Skeletal muscle tissue (tissue), 4 donors: ENCODE measurements around the gene ASPHD2. TPM values are rescaled to one million over a fixed set of nuclear protein-coding genes. Genes with fewer than 3 reads are reported as not detected.

Source experiments
- H3K27ac ChIP-seq: one replicate; pipeline ENCODE4 v1.7.0; 2013; ENCODE audit warnings: mild to moderate bottlenecking, low read depth, low read length, inconsistent platforms
- H3K27me3 ChIP-seq, 3 donors: one replicate each; pipeline ENCODE4 v1.7.0; 2013; ENCODE audit warnings: low read length in 3 of 3; ENCODE audit not compliant: control insufficient read depth in 3 of 3, insufficient read depth in 3 of 3
- H3K36me3 ChIP-seq, 3 donors: one replicate each; pipeline ENCODE4 v1.7.0; 2013; ENCODE audit warnings: low read length in 3 of 3; ENCODE audit not compliant: control insufficient read depth in 3 of 3, insufficient read depth in 3 of 3
- H3K4me1 ChIP-seq, 3 donors: one replicate each; pipeline ENCODE4 v1.7.0; 2013; ENCODE audit warnings: low read length in 3 of 3, mild to moderate bottlenecking in 3 of 3; ENCODE audit not compliant: control insufficient read depth in 3 of 3, insufficient read depth in 3 of 3
- H3K4me3 ChIP-seq, 3 donors: one replicate each; pipeline ENCODE4 v1.7.0; 2013; ENCODE audit warnings: low read length in 3 of 3
- H3K9ac ChIP-seq, 3 donors: one replicate each; pipeline ENCODE4 v1.7.0; 2013; ENCODE audit warnings: low read length in 3 of 3, mild to moderate bottlenecking in 3 of 3, moderate library complexity in 2 of 3, low read depth in 1 of 3
- H3K9me3 ChIP-seq, 3 donors: one replicate each; pipeline ENCODE4 v1.7.0; 2013; ENCODE audit warnings: low read length in 3 of 3; ENCODE audit not compliant: control insufficient read depth in 3 of 3
- total RNA-seq: library from RNA; depleted of rRNA; stranded (reverse); fragments of >200 nt; gene quantifications from one replicate; pipeline ENCODE4 v1.2.3, GENCODE V29; 2014
- donor health status: Osteomylitis.

ASPHD2 gene
- total RNA-seq, 1 donor from 2014 or later: 1.0 TPM

DNA sequence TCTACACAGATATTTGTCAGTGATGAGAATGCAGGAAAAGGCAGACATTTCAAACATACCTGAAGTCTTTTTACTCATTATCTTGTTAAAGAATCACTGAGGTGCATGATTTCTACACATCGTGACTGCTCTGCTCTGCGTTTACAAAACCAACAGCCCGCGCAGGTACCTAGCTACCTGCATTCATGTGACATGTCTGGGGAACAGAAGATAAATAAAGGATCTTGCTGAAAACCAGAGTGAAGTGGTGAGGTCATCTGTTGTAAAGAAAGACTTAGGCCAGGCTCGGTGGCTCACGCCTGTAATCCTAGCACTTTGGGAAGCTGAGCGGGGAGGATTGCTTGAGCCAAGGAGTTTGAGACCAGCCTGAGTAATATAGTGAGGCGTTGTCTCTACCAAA is 15.7 kb downstream of the ASPHD2 start:
- H3K27me3 ChIP-seq: no peaks in the 10 kb centered on the region
- H3K4me1 ChIP-seq: peaks cover 0 to 7% (median 7%) of the 10 kb centered on the region in 3 donors
- no peak overlapping the region for H3K9ac ChIP-seq
- no peak overlapping the region for H3K4me3 ChIP-seq
- H3K27ac ChIP-seq: no peak overlapping the region
- H3K36me3 ChIP-seq: peaks cover 0 to 2% (median under 1%) of the 10 kb centered on the region in 3 donors
- H3K9me3 ChIP-seq: no peaks in the 10 kb centered on the region

DNA sequence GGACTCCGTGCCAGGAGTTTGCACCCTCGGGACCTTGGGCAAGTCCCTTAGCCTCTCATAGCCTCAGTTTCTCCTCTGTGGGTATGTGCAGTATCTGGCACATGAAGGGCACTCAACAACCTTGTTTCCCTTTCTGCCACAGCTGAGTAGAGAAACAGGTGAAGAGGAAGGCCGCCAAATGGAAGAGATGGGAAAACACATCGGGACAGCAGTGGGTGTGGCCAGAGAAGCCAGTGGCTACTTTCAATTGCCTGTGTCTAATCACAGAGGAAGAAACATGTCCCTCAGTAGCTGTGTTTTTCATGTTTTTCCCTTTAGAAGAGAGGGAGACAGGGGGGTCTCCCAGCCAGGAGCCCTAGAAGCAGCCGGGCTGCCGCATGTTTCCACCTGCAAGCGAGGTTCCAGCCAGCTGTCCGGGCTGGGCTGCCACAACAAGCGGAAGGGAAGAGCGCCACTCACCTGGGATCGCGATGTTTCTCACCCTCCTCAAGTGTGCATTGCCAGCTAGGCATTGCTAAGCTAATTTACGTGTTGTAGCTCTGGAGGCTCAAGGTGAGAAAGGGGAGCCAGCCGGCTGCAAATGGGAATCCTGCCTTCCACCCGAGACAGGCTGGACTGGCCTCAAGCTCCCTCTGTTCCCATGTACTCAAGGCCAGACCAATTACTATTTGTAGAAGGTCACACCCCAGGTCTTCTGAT is 16.7 kb downstream of the ASPHD2 start:
- H3K4me3 ChIP-seq: no peak overlapping the region
- H3K27ac ChIP-seq: no peak overlapping the region
- no peaks in the 10 kb centered on the region for H3K9me3 ChIP-seq
- H3K36me3 ChIP-seq: peaks cover 4 to 8% (median 6%) of the 10 kb centered on the region in 3 donors
- H3K27me3 ChIP-seq: no peaks in the 10 kb centered on the region
- peaks cover 0 to 7% (median 7%) of the 10 kb centered on the region in 3 donors for H3K4me1 ChIP-seq
- H3K9ac ChIP-seq: no peak overlapping the region

DNA sequence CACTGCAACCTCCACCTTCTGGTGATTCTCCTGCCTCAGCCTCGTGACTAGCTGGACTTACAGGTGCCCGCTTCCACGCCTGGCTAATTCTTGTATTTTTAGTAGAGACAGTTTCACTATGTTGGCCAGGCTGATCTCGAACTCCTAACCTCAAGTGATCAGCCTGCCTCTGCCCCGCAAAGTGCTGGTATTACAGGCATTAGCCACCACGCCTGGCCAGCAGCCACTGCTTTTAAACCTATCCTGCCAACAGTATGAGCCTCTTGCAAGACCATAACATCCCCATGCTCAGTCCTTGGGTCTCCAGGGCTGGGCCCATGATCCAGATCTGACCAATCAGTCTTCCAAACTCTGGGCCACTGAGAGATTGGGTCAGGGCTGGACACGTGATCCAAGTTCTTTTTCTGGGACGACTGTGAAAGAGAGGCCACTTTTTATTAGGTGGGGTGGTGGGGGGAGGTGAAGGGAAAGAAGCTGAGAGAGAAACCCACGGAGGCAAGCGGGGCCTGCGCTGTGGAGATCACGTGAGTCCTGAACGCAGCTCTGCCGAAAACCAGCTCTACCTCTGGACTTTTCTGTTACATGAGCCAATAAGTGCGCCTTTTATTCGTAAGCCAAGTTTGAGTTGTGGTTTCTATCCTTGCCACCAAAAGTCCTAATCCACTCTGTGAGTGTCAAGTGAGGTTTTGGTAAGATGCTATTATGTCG is 17.9 kb downstream of the ASPHD2 start:
- no peak overlapping the region for H3K27ac ChIP-seq
- H3K27me3 ChIP-seq: no peaks in the 10 kb centered on the region
- H3K36me3 ChIP-seq: peaks cover 10 to 17% (median 16%) of the 10 kb centered on the region in 3 donors
- peaks cover 0 to 7% (median 7%) of the 10 kb centered on the region in 3 donors for H3K4me1 ChIP-seq
- H3K4me3 ChIP-seq: no peak overlapping the region
- H3K9me3 ChIP-seq: no peaks in the 10 kb centered on the region
- no peak overlapping the region for H3K9ac ChIP-seq

DNA sequence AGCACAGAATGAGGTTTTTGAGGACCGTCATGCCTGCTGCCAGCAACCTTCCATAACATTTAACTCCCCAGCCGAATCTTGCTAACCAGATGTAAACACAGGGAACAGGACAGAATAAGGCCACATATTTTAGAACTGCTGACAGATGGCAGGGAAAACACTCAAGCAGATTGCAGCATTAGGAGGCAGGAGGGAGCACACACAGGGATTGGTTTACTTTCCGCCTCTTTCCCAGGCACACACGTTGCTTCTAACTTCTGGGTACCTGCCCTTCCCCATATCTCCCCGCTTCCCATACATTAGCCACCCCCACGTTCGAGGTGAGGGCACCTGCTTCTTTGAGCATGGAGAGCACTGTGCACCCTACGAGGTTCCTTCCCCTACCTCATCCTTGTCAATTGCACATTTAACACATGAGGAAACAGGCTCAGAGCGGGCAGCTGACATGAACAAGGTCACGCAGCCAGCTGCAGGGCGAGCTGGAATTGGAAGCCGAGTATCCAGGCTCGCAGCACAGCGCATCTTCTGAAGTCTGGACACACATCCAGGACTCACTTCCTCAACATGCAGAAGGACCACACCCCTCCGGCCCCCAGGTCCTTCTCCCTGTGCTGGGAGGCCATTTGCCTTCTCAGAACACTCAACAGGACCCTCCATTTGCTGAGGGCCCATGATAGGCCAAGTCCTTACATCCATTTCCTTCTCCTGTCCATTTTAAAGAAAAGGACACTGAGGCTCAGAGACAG is 18.7 kb downstream of the ASPHD2 start:
- H3K27ac ChIP-seq: no peak overlapping the region
- no peak overlapping the region for H3K9ac ChIP-seq
- H3K4me3 ChIP-seq: no peak overlapping the region
- no peaks in the 10 kb centered on the region for H3K9me3 ChIP-seq
- H3K27me3 ChIP-seq: no peaks in the 10 kb centered on the region
- H3K4me1 ChIP-seq: peaks cover 0 to 7% (median 7%) of the 10 kb centered on the region in 3 donors
- H3K36me3 ChIP-seq: peaks cover 17 to 24% (median 24%) of the 10 kb centered on the region in 3 donors

DNA sequence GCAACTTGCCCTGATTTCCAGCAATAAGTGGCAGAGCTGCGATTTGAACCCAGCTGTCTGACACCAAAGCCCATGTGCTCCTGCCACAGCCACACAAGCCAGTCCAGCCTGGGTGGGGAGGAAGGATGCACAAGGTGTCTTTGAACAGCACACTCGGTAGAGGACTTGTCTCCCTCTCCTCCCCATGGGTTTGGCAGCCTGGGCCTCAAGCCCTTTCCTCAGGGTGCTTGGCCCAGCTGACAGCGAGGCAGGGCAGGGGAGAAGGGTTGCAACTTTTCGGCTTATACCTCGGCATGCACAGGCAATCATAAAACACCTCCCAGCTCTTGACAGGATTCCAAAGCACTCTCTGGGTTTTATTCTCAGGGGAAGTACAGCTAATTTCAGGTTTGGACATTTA is 19.3 kb downstream of the ASPHD2 start:
- Histone ChIP-seq H3K27me3 (no peaks in the 10 kb centered on the region), H3K9ac (no peak overlapping the region), H3K9me3 (no peaks in the 10 kb centered on the region), H3K27ac (no peak overlapping the region), H3K4me3 (no peak overlapping the region), H3K4me1 (peaks cover 4 to 10% (median 7%) of the 10 kb centered on the region in 3 donors), H3K36me3 (peaks cover 22 to 29% (median 25%) of the 10 kb centered on the region in 3 donors)

DNA sequence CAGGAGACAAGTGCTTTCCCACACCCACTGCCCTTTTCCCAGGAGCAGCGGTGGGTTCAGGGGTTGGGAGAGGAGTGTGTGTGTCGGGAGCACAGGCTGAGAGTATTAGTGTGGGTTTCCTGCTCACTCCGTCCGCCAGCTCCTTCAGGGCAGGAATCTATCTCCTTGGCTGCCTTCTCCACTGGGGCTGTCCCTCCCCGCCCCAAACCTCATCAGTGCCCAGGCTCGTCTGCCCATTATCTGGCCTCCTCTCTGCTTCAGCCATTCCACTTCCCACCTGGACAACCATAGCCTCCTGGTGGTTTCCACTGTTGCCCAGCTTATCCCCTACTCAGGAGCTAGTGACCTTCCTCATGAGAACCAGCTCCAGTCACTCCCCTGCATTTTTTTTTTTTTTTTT is 19.9 kb downstream of the ASPHD2 start:
- H3K27me3 ChIP-seq: no peaks in the 10 kb centered on the region
- peaks cover 5 to 15% (median 7%) of the 10 kb centered on the region in 3 donors for H3K4me1 ChIP-seq
- H3K9ac ChIP-seq: no peak overlapping the region
- H3K9me3 ChIP-seq: no peaks in the 10 kb centered on the region
- H3K4me3 ChIP-seq: no peak overlapping the region
- no peak overlapping the region for H3K27ac ChIP-seq
- H3K36me3 ChIP-seq: peaks cover 27 to 35% (median 28%) of the 10 kb centered on the region in 3 donors

DNA sequence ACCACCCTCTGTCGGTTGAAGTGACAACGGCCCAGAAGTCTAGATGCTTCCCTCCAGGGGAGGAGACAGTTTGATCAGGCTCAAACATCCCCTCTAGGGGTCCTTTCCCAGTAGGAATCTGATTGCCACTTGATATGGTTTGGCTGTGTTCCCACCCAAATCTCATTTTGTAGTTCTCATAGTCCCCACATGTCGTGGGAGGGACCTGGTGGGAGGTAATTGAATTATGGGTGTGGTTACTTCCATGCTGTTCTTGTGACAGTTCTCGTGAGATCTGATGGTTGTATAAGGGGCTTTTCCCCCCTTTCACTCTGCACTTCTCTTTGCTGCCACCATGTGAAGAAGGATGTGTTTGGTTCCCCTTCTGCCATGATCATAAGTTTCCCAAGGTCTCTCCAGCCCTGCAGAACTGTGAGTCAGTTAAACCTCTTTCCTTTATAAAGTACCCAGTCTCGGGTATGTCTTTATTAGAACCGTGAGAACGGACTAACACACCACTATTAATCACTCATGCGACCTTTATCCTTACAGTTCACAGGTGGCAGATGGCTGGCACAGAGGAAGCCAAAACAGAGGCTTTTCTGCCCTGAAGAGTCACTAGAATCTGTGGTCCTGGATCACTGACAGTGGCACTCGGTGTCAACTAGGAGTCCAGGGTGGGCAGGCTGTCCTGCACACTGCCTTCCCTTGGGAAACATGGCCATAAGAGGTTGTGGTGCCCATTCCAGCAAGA is 21.6 kb downstream of the ASPHD2 start:
- Histone ChIP-seq H3K36me3 (peaks cover 27 to 39% (median 31%) of the 10 kb centered on the region in 3 donors), H3K4me1 (peaks cover 5 to 15% (median 7%) of the 10 kb centered on the region in 3 donors), H3K4me3 (no peak overlapping the region), H3K9me3 (no peaks in the 10 kb centered on the region), H3K27ac (no peak overlapping the region), H3K9ac (no peak overlapping the region), H3K27me3 (no peaks in the 10 kb centered on the region)

DNA sequence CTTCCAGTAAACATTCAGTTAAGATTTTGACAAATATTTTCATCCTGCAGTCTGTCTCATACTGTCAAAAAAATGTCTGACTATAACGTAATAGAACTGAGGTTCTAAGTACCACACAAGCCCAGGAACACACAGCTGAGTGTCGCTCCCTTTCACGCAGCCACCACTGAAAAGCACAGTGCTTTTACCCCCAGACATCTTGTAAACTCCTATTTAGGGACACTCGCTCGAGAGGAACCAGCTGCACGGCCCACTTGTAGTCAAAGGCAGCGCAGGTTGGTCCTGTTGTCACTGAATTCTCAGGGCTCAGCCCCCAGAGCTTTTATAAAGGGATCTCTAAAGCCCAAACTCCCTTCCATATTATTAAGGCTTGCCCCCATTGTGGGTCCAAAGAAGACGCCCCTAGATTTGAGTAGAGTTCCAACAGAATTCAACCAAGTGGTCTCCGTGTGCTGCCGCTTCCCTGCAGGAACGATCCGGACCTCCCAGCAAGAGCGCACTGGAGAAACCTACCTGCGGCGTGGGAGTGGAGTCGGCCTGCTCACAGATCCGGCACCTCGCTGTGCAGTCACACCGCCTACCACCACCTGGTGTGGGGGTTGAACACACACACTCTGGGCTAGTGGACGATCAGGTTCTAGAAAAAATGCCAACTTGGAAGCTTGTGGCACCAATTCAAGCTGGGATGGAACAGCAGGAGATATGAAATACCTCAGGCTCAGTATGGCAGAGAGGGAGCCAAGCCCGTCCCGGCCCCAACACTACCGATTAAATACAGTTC is 23.4 kb downstream of the ASPHD2 start:
- no peak overlapping the region for H3K9ac ChIP-seq
- peaks cover 31 to 48% (median 39%) of the 10 kb centered on the region in 3 donors for H3K36me3 ChIP-seq
- H3K9me3 ChIP-seq: no peaks in the 10 kb centered on the region
- H3K4me1 ChIP-seq: peaks cover 0 to 8% (median 5%) of the 10 kb centered on the region in 3 donors
- no peaks in the 10 kb centered on the region for H3K27me3 ChIP-seq
- H3K27ac ChIP-seq: no peak overlapping the region
- no peak overlapping the region for H3K4me3 ChIP-seq

DNA sequence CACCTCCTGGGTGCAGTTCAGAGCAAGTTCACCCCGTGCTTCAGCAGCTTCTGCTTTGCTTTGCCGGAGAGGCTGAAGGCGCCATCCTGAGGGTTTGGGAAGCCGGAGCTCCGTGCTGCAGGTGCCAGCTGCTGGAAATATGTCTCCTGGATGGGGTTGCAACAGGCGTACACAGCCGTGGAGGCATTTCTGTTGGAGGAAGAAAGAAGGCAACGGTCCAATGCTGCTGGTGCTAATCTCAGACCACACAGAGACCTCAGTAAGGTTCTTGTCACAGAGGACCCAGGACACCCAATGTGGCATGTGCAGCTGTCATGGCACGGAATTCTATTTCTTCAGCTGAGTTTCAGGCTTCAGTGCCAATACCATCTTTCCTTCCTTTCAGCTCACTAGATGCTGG is 24.2 kb downstream of the ASPHD2 start:
- H3K9ac ChIP-seq: peak overlapping the region in 1 of 3 donors; percentile 33
- peaks cover 0 to 8% (median 5%) of the 10 kb centered on the region in 3 donors for H3K4me1 ChIP-seq
- H3K4me3 ChIP-seq: no peak overlapping the region
- H3K9me3 ChIP-seq: no peaks in the 10 kb centered on the region
- H3K36me3 ChIP-seq: peaks cover 39 to 56% (median 47%) of the 10 kb centered on the region in 3 donors
- H3K27me3 ChIP-seq: no peaks in the 10 kb centered on the region
- H3K27ac ChIP-seq: no peak overlapping the region
